Adrenal gland (tissue), 12 donors: ENCODE data around the gene ACTR5. TPM values are rescaled to one million over a fixed set of nuclear protein-coding genes. Genes with fewer than 3 reads are reported as not detected.

Experiments
- DNase-seq, 7 donors: peaks; one replicate each; pipeline ENCODE4 v3.0.0-alpha.2; 2019 to 2020
- H3K27ac ChIP-seq, 5 donors: fragments of 200-600 bp; sonication (generic) in 4 of 5; 1 replicate in 3 of 5; 2 replicates in 2 of 5; pipeline versions ENCODE4 v1.5.1 to v1.8.0; 2016 to 2020; ENCODE audit warnings: mild to moderate bottlenecking in 1 of 5
- H3K27me3 ChIP-seq: fragments of 200-600 bp; 2 replicates; pipeline ENCODE4 v1.8.0; 2021
- H3K36me3 ChIP-seq, 2 donors: fragments of 200-600 bp; replicated peaks in 1 of 2; 1 replicate in 1 of 2; 2 replicates in 1 of 2; pipeline versions ENCODE4 v1.5.1 to v1.8.0; 2018 to 2022
- H3K4me1 ChIP-seq, 2 donors: fragments of 200-600 bp; replicated peaks in 1 of 2; 1 replicate in 1 of 2; 2 replicates in 1 of 2; pipeline versions ENCODE4 v1.5.1 to v1.8.0; 2018 to 2021
- H3K4me3 ChIP-seq, 4 donors: fragments of 200-600 bp; sonication (generic) in 3 of 4; one replicate each; pipeline ENCODE4 v1.5.1; 2016 to 2018
- H3K9me3 ChIP-seq, 3 donors: fragments of 200-600 bp; sonication (generic) in 1 of 3; replicated peaks in 1 of 3; 1 replicate in 2 of 3; 2 replicates in 1 of 3; pipeline versions ENCODE4 v1.5.1 to v1.8.0; 2016 to 2021
- CTCF ChIP-seq, 6 experiments: fragments of 450-650 bp in 4 of 6; fragments of 200-600 bp in 2 of 6; sonication (generic) in 1 of 6; IDR thresholded peaks; 1 replicate in 5 of 6; 2 replicates in 1 of 6; pipeline versions ENCODE4 v1.5.1 to v1.8.0; 2016 to 2021; ENCODE audit warnings: antibody characterized with exemption in 6 of 6, mild to moderate bottlenecking in 2 of 6, moderate library complexity in 1 of 6
- POLR2A ChIP-seq, 2 donors: fragments of 450-650 bp; IDR thresholded peaks; one replicate each; pipeline ENCODE4 v1.6.1; 2017; ENCODE audit warnings: antibody characterized with exemption in 2 of 2, mild to moderate bottlenecking in 2 of 2, moderate library complexity in 1 of 2
- WGBS, 4 donors: extraction: QIAGEN DNeasy Blood & Tissue Kit in 2 of 4; methylation state at CpG; one replicate each; pipeline versions ENCODE4 v1.1.5 to v1.1.7; 2013 to 2017; 5-methylcytosine and 5-hydroxymethylcytosine counted together
- intact Hi-C, 2 donors: fragments of 100-400 bp; cut with DNase I; formaldehyde crosslinking; loops; one replicate each; pipeline versions ENCODE4 v1.14.1 to v1.15.0; 2022 to 2023
- polyA plus RNA-seq, 3 donors: library from polyadenylated mRNA; stranded (reverse); fragments of 200-250 nt in 2 of 3; fragments of 350-450 nt in 1 of 3; fragmentation: Illumina TruSeq in 1 of 3; extraction: RNeasy Lipid Tissue Mini Kit (QIAGEN cat#74804) in 1 of 3; gene quantifications; one replicate each; pipeline ENCODE4 v1.2.3, GENCODE V29; 2013 to 2014
- total RNA-seq, 9 donors: library from RNA; depleted of rRNA in 4 of 9; stranded (reverse); fragments of >200 nt in 4 of 9; fragments of 120-200 nt in 1 of 9; fragmentation: NEBNext Ultra II Directional in 1 of 9; extraction: Animal tissue kit (Norgen Biotek cat#: 25700) in 1 of 9; gene quantifications; one replicate each; pipeline versions ENCODE4 v1.1.0 to v1.2.4, GENCODE V29; 2013 to 2023
- donor health status: healthy with polysubstance abuse.
- donor health status: Bipolar disorder and iron deficiency.
- donor health status: DM: yes; HTN: yes; CAD: no.
- donor health status: DM: no; HTN: no; CAD: no.
- donor health status: DM: no; HTN: no; CAD: no.
- donor health status: DM: yes; HTN: yes; CAD: no.

ACTR5 gene
- total and polyA plus RNA-seq, 12 donors = 5.5 to 10.5 (median 6.8) TPM

GRCh38 chr20:38755324-38755910 lies 7.2 kb downstream of the ACTR5 start:
- Histone ChIP-seq H3K4me3 (no peak overlapping the region), H3K27me3 (no peaks in the 10 kb centered on the region), H3K27ac (no peak overlapping the region), H3K9me3 (no peaks in the 10 kb centered on the region), H3K36me3 (peaks cover 0 to 42% of the 10 kb centered on the region in 2 donors), H3K4me1 (no peaks in the 10 kb centered on the region)
- TF ChIP-seq POLR2A (IDR thresholded peaks at IDR 0.05) (no peak), CTCF (IDR thresholded peaks at IDR 0.05) (no peak)
- DNase-seq = no peak
- 64 to 68% (median 67%) methylated on average over 5 to 6 of the region's 6 CpGs for WGBS, 4 donors
- intact Hi-C loops = no loop called here

DNA sequence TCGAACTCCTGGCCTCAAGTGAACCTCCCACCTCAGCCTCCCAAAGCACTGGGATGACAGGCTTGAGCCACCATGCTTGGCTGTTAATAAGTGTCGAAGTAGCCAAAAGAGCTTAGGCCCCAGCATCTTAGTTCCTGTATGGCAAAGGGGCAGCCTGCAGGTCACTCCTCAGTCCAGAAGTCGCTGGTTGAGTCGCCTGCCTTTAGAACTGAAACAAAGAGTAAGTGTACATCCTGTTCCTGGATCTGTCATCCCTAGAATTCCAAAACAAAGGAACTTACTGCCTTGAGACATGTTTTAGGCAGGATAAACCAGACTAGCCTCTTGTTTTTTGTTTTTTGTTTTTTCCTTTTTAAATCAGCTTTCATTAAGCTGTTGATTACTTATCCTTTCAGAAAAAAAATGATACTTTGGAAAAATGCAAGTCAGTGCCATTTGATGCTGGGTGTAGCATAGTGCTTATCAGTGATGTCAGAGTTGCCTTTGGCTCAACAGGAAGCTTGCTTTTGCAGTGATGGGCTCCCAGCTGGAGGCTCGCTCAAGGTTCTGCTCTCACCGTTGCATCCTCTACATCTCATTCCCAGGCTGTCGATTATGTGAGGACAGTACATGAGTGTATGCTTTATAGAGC lies 9.0 kb downstream of the ACTR5 start:
- intact Hi-C loops = no loop called here
- no peak for TF ChIP-seq POLR2A (IDR thresholded peaks at IDR 0.05)
- no peak for TF ChIP-seq CTCF (IDR thresholded peaks at IDR 0.05)
- WGBS, 4 donors = 73 to 84% (median 78%) methylated on average over 7 of the region's 7 CpGs

DNA sequence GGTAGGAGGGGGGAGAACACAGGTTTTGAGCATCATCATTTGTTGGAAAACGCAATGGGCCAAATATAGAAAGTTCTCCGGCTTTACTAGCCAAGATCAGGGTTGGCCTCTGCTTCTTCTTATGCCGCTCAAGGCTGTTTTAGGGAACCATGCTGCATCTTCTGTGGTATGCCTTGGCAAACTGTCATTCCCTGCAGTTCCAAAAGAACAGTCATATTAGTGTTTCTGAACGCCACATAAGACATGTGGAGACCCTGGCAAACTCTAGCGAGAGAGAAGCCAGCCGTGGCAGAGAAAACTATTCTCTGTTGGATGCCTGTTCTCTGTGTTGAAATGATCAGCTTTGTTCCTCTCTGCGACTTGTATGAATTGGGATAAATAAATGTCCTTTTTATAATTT lies 10.8 kb downstream of the ACTR5 start:
- Histone ChIP-seq H3K9me3 (no peaks in the 10 kb centered on the region), H3K27me3 (no peaks in the 10 kb centered on the region), H3K4me1 (no peaks in the 10 kb centered on the region), H3K4me3 (no peak overlapping the region), H3K27ac (no peak overlapping the region), H3K36me3 (peaks cover 0 to 62% of the 10 kb centered on the region in 2 donors)
- TF ChIP-seq CTCF (IDR thresholded peaks at IDR 0.05) = no peak
- TF ChIP-seq POLR2A (IDR thresholded peaks at IDR 0.05) = no peak
- no peak for DNase-seq
- 91 to 98% (median 94%) methylated on average over 6 to 7 of the region's 7 CpGs for WGBS, 4 donors
- intact Hi-C loops = no loop called here

More for the DNA sequence above, 9.0 kb downstream of the ACTR5 start:
- peak in 1 of 7 donors; percentile 25 for DNase-seq
- H3K4me3 ChIP-seq = no peak overlapping the region
- H3K4me1 ChIP-seq = no peaks in the 10 kb centered on the region
- H3K27me3 ChIP-seq = no peaks in the 10 kb centered on the region
- H3K9me3 ChIP-seq = no peaks in the 10 kb centered on the region
- peaks cover 0 to 48% of the 10 kb centered on the region in 2 donors for H3K36me3 ChIP-seq
- H3K27ac ChIP-seq = peak overlapping the region in 1 of 5 donors; percentile 13

DNA sequence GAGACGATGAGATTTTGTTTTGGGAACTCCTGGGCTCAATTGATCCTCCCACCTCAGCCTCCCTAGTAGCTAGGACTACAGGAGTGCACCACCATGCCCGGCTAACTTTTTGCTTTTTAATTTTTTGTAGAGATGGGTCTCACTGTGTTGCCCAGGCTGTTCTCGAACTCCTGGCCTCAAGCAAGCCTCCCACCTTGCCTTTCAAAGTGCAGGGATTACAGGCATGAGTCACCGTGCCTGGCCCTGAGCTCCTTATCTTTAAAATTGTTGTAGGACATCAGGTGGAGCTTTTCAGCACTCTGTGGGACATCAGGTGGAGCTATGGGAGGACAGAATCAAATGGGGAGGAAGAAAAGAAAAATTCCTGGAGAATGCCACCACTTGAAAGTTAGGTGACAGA lies 12.7 kb downstream of the ACTR5 start:
- no peaks in the 10 kb centered on the region for H3K27me3 ChIP-seq
- WGBS, 4 donors = 85 to 88% (median 86%) methylated on average over 4 of the region's 4 CpGs
- peaks cover 0 to 53% of the 10 kb centered on the region in 2 donors for H3K36me3 ChIP-seq
- TF ChIP-seq POLR2A (IDR thresholded peaks at IDR 0.05) = no peak
- no peak for TF ChIP-seq CTCF (IDR thresholded peaks at IDR 0.05)
- intact Hi-C loops = no loop called here
- no peak overlapping the region for H3K4me3 ChIP-seq
- H3K27ac ChIP-seq = no peak overlapping the region
- peaks cover 16% of the 10 kb centered on the region in 2 donors for H3K4me1 ChIP-seq
- no peaks in the 10 kb centered on the region for H3K9me3 ChIP-seq
- DNase-seq = no peak
